Calu3 (cell line): ENCODE measurements around the gene RFXAP. TPM values are rescaled to one million over a fixed set of nuclear protein-coding genes. Genes with fewer than 3 reads are reported as not detected.

Experiments
- BruUV-seq: library from RNA; stranded (reverse); fragments of 400-500 nt; replicated peaks from 2 replicates; lab custom pipeline; 2021; lab: Mats Ljungman, UMichigan
- CTCF ChIA-PET: fragments of 300-600 bp; sonication (Branson Sonifier 250); formaldehyde crosslinking; loops from one replicate; lab custom pipeline; 2022; ENCODE audit warnings: antibody characterized with exemption; lab: Charles Lee
- DNase-seq: peaks from one replicate; pipeline ENCODE4 v3.0.0; 2022
- H3K27ac Mint-ChIP-seq: one replicate; pipeline ENCODE4 v1.8.0; 2022; ENCODE audit warnings: mixed read lengths; ENCODE audit not compliant: unreplicated experiment
- H3K27me3 Mint-ChIP-seq: one replicate; pipeline ENCODE4 v1.8.0; 2022; ENCODE audit warnings: mixed read lengths; ENCODE audit not compliant: unreplicated experiment
- H3K36me3 Mint-ChIP-seq: one replicate; pipeline ENCODE4 v1.8.0; 2022; ENCODE audit warnings: mild to moderate bottlenecking, moderate library complexity, mixed read lengths; ENCODE audit not compliant: insufficient read depth, unreplicated experiment
- H3K4me1 Mint-ChIP-seq: one replicate; pipeline ENCODE4 v1.8.0; 2022; ENCODE audit warnings: mild to moderate bottlenecking, low read depth, mixed read lengths; ENCODE audit not compliant: unreplicated experiment
- H3K4me3 Mint-ChIP-seq: one replicate; pipeline ENCODE4 v1.8.0; 2022; ENCODE audit warnings: mild to moderate bottlenecking, low read depth, moderate library complexity, mixed read lengths; ENCODE audit not compliant: unreplicated experiment
- H3K9me3 Mint-ChIP-seq: one replicate; pipeline ENCODE4 v1.8.0; 2022; ENCODE audit warnings: low read depth, mixed read lengths; ENCODE audit not compliant: unreplicated experiment
- intact Hi-C: fragments of 100-400 bp; cut with micrococcal nuclease; formaldehyde crosslinking; loops from one replicate; pipeline ENCODE4 v1.10.0; 2022; ENCODE audit not compliant: unreplicated experiment
- total RNA-seq: library from RNA; stranded (reverse); gene quantifications from 2 replicates; pipeline ENCODE4 v1.2.3, GENCODE V29; 2022
- TF ChIP-seq, protein P1 (sequence below): fragments of 200-600 bp; IDR thresholded peaks from one replicate; pipeline ENCODE4 v1.8.0; 2022; ENCODE audit warnings: antibody characterized with exemption; ENCODE audit not compliant: unreplicated experiment

RFXAP gene
- total RNA-seq, 1 experiment from 2014 or later: 6.2 TPM

- intact Hi-C loops: no loop called here
- CTCF ChIA-PET: no interaction called here
- H3K36me3 Mint-ChIP-seq: no peaks in the 10 kb centered on the region
- H3K4me1 Mint-ChIP-seq: no peaks in the 10 kb centered on the region
- no peak overlapping the region for H3K4me3 Mint-ChIP-seq
- TF ChIP-seq, protein P1, sequence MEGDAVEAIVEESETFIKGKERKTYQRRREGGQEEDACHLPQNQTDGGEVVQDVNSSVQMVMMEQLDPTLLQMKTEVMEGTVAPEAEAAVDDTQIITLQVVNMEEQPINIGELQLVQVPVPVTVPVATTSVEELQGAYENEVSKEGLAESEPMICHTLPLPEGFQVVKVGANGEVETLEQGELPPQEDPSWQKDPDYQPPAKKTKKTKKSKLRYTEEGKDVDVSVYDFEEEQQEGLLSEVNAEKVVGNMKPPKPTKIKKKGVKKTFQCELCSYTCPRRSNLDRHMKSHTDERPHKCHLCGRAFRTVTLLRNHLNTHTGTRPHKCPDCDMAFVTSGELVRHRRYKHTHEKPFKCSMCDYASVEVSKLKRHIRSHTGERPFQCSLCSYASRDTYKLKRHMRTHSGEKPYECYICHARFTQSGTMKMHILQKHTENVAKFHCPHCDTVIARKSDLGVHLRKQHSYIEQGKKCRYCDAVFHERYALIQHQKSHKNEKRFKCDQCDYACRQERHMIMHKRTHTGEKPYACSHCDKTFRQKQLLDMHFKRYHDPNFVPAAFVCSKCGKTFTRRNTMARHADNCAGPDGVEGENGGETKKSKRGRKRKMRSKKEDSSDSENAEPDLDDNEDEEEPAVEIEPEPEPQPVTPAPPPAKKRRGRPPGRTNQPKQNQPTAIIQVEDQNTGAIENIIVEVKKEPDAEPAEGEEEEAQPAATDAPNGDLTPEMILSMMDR: no peak
- no TSS peak for BruUV-seq
- H3K9me3 Mint-ChIP-seq: no peaks in the 10 kb centered on the region
- no peaks in the 10 kb centered on the region for H3K27me3 Mint-ChIP-seq
- DNase-seq: no peak
- H3K27ac Mint-ChIP-seq: no peak overlapping the region
Measured at GRCh38 chr13:36787181-36787580, 31.8 kb upstream of the RFXAP start.

DNA sequence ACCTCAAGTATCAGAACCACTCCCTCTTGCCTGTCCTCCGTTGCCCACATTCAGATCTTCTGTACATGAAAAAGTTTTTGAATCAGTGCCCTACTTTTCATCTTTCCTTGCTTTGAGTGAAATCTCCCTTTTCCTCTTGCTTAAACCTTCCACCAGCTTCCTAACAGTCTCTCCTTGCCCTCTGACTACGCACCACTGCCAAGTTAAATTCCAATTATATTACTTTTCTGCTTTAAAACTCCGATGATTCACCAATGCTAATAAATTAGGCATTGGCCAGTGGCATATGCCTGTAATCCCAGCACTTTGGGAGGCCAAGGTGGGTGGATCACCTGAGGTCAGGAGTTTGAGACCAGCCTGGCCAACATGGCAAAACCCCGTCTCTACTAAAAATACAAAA lies 30.7 kb upstream of the RFXAP start:
- CTCF ChIA-PET: no interaction called here
- TF ChIP-seq, protein P1: no peak
- BruUV-seq: no TSS peak
- no peaks in the 10 kb centered on the region for H3K27me3 Mint-ChIP-seq
- no peaks in the 10 kb centered on the region for H3K36me3 Mint-ChIP-seq
- intact Hi-C loops: no loop called here
- no peaks in the 10 kb centered on the region for H3K9me3 Mint-ChIP-seq
- H3K27ac Mint-ChIP-seq: no peak overlapping the region
- DNase-seq: no peak
- H3K4me1 Mint-ChIP-seq: no peaks in the 10 kb centered on the region
- H3K4me3 Mint-ChIP-seq: no peak overlapping the region

GRCh38 chr13:36789061-36789460 lies 30.0 kb upstream of the RFXAP start:
- intact Hi-C loops: no loop called here
- TF ChIP-seq, protein P1: no peak
- Mint-ChIP-seq H3K4me3 (no peak overlapping the region), H3K27me3 (no peaks in the 10 kb centered on the region), H3K9me3 (no peaks in the 10 kb centered on the region), H3K4me1 (no peaks in the 10 kb centered on the region), H3K27ac (no peak overlapping the region), H3K36me3 (no peaks in the 10 kb centered on the region)
- CTCF ChIA-PET: interaction anchor here (0.9 kb wide), 1 partner anchor 19 kb away, joined by 3 read pairs; no protein-coding TSS in a partner anchor
- DNase-seq: no peak
- no TSS peak for BruUV-seq

DNA sequence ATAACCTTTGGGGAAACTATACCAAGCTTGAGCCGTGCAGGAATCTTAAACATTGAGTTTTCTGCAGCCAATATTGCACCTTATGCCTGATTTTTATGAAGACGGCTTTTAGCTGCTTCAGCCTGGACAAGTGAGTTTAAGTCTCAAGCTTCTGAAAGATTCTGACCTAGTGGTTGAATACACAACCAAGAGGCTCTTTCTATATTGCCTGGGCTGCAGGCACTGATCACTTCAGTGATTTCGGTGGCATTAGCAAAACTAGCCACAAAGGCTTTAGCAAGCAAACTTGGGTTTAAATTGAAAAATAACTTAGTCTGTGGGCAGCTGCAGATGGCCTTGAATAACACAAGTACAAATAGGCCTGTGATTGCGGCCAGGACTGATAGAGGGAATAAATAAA lies 29.3 kb upstream of the RFXAP start:
- Mint-ChIP-seq H3K27me3 (no peaks in the 10 kb centered on the region), H3K36me3 (no peaks in the 10 kb centered on the region), H3K4me3 (no peak overlapping the region), H3K4me1 (no peaks in the 10 kb centered on the region), H3K27ac (no peak overlapping the region), H3K9me3 (no peaks in the 10 kb centered on the region)
- intact Hi-C loops: no loop called here
- no TSS peak for BruUV-seq
- TF ChIP-seq, protein P1: no peak
- CTCF ChIA-PET: interaction anchor here (0.9 kb wide), 1 partner anchor 18 kb away, joined by 3 read pairs; no protein-coding TSS in a partner anchor
- DNase-seq: no peak
